GM19035 (cell line): ENCODE results near the gene GZMA.

Experiments
- ATAC-seq: cut with Tn5 transposase; IDR thresholded peaks from one replicate; pipeline ENCODE4 v1.9.1; 2021; ENCODE audit not compliant: unreplicated experiment

GZMA gene

GRCh38 chr5:55108661-55109060 is 6.2 kb downstream of the GZMA start:
- ATAC-seq = no peak

- ATAC-seq = no peak
Observed at GRCh38 chr5:55110217-55110616, 7.8 kb downstream of the GZMA start.

GRCh38 chr5:55113327-55113726 is 10.9 kb downstream of the GZMA start:
- no peak for ATAC-seq

GRCh38 chr5:55114061-55114460 is 11.6 kb downstream of the GZMA start:
- no peak for ATAC-seq

- ATAC-seq = no peak
Observed at GRCh38 chr5:55123365-55123764, 20.9 kb downstream of the GZMA start.

GRCh38 chr5:55134053-55134722 is 31.7 kb downstream of the GZMA start:
- no peak for ATAC-seq

GRCh38 chr5:55136521-55136920 is 34.1 kb downstream of the GZMA start:
- no peak for ATAC-seq

GRCh38 chr5:55140908-55141665 is 38.6 kb downstream of the GZMA start:
- no peak for ATAC-seq

- ATAC-seq = no peak
Observed at GRCh38 chr5:55141945-55142690, 39.7 kb downstream of the GZMA start.

- ATAC-seq = no peak
Observed at GRCh38 chr5:55143624-55144023, 41.2 kb downstream of the GZMA start.

- no peak for ATAC-seq
Observed at GRCh38 chr5:55146080-55146479, 43.6 kb downstream of the GZMA start.

GRCh38 chr5:55146543-55147151 is 44.2 kb downstream of the GZMA start:
- peak; percentile 73 for ATAC-seq

- ATAC-seq = no peak
Observed at GRCh38 chr5:55149308-55149795, 46.9 kb downstream of the GZMA start.

- no peak for ATAC-seq
Observed at GRCh38 chr5:55151923-55152842, 49.7 kb downstream of the GZMA start.

- ATAC-seq = no peak
Observed at GRCh38 chr5:55154873-55155272, 52.4 kb downstream of the GZMA start.
